HTERT RPE-1 (cell line): Measurements from ENCODE around the gene CCDC136.

Experiments
- in situ Hi-C: fragments of 300-500 bp; cut with MboI; formaldehyde crosslinking; loops from 4 replicates; pipeline ENCODE4 v1.14.3; 2020; ENCODE audit warnings: low sequenced_read_pairs

Gene CCDC136

GRCh38 chr7:128831178-128831993, 39.6 kb downstream of the CCDC136 start:
- in situ Hi-C loops = no loop called here

- in situ Hi-C loops = no loop called here
These were observed 40.5 kb downstream of the CCDC136 start for GRCh38 chr7:128831994-128832879.

- in situ Hi-C loops = no loop called here
These were observed 41.0 kb downstream of the CCDC136 start for GRCh38 chr7:128832880-128833147.

- in situ Hi-C loops = no loop called here
These were observed 41.6 kb downstream of the CCDC136 start for GRCh38 chr7:128833148-128833945.

- in situ Hi-C loops = no loop called here
These were observed 42.2 kb downstream of the CCDC136 start for GRCh38 chr7:128833946-128834325.

GRCh38 chr7:128835231-128835751, 43.5 kb downstream of the CCDC136 start:
- in situ Hi-C loops = no loop called here

GRCh38 chr7:128835790-128836641, 44.2 kb downstream of the CCDC136 start:
- in situ Hi-C loops = no loop called here

GRCh38 chr7:128836729-128837348, 45.1 kb downstream of the CCDC136 start:
- in situ Hi-C loops = no loop called here

GRCh38 chr7:128837521-128837921, 45.8 kb downstream of the CCDC136 start:
- in situ Hi-C loops = no loop called here

GRCh38 chr7:128838109-128838779, 46.5 kb downstream of the CCDC136 start:
- in situ Hi-C loops = no loop called here

GRCh38 chr7:128838981-128839731, 47.4 kb downstream of the CCDC136 start:
- in situ Hi-C loops = no loop called here

GRCh38 chr7:128839751-128840177, 48.0 kb downstream of the CCDC136 start:
- in situ Hi-C loops = no loop called here

GRCh38 chr7:128840326-128841170, 48.8 kb downstream of the CCDC136 start:
- in situ Hi-C loops = no loop called here

GRCh38 chr7:128841171-128841690, 49.5 kb downstream of the CCDC136 start:
- in situ Hi-C loops = no loop called here

- in situ Hi-C loops = no loop called here
These were observed 50.3 kb downstream of the CCDC136 start for GRCh38 chr7:128841921-128842673.
